GM12865 (cell line): ENCODE results near the gene SNX10.
A peak's percentile ranks its signal among the peaks of the same experiment; 100 is the strongest.

Experiments
- DNase-seq: peaks from one replicate; pipeline ENCODE4 v3.0.0; 2010; ENCODE audit warnings: low read depth
- H3K4me3 ChIP-seq: 2 replicates; pipeline ENCODE4 v1.5.1; 2011; ENCODE audit warnings: mild to moderate bottlenecking, low read depth, low read length, control low read depth
- TF ChIP-seq, protein P1 (sequence below): IDR thresholded peaks from 2 replicates; pipeline ENCODE4 v1.5.1; 2011; ENCODE audit warnings: low read length, control low read depth, low read depth, inconsistent platforms; ENCODE audit not compliant: insufficient read depth; ENCODE audit errors: missing control alignments

SNX10 gene

DNA sequence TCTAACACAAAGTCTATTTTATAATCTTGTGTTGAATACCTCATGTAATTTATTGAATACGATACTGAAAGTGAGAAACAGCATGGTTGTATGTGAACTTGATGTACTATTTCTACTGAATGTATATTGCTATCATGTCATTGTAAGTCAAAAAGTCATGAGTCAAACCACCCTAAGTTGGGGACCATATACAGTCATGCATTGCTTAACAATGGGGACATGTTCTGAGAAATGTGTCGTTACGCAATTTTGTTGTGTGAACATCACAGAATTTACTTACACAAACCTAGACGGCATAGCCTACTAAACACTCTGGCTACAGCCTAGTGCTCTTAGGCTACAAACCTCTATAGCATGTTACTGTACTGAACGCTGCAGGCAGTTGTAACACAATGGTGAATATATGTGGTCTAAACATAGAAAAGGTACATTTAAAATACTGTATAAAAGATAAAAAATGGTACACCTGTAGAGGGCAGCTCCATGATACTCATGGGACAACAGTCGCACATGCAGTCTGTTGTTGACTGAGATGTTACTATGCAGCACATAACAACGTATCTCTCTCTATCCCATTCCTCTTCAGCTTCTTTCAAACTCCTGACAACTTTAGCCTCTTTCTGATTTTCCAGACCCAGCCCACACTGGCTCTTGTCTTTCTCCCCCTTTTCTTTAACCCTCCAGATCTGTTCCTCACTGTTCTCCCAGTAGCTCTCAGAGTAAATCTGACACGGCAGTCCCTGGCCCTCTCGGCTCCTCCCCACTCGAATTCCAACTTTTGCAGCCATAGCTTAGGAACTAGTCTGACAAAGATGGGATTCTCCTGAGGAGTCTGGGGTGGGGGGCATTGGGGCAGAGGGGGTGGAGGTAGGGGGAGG lies 90.1 kb downstream of the SNX10 start:
- no peak overlapping the region for H3K4me3 ChIP-seq
- no peak for DNase-seq
- TF ChIP-seq, protein P1, sequence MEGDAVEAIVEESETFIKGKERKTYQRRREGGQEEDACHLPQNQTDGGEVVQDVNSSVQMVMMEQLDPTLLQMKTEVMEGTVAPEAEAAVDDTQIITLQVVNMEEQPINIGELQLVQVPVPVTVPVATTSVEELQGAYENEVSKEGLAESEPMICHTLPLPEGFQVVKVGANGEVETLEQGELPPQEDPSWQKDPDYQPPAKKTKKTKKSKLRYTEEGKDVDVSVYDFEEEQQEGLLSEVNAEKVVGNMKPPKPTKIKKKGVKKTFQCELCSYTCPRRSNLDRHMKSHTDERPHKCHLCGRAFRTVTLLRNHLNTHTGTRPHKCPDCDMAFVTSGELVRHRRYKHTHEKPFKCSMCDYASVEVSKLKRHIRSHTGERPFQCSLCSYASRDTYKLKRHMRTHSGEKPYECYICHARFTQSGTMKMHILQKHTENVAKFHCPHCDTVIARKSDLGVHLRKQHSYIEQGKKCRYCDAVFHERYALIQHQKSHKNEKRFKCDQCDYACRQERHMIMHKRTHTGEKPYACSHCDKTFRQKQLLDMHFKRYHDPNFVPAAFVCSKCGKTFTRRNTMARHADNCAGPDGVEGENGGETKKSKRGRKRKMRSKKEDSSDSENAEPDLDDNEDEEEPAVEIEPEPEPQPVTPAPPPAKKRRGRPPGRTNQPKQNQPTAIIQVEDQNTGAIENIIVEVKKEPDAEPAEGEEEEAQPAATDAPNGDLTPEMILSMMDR = no peak

DNA sequence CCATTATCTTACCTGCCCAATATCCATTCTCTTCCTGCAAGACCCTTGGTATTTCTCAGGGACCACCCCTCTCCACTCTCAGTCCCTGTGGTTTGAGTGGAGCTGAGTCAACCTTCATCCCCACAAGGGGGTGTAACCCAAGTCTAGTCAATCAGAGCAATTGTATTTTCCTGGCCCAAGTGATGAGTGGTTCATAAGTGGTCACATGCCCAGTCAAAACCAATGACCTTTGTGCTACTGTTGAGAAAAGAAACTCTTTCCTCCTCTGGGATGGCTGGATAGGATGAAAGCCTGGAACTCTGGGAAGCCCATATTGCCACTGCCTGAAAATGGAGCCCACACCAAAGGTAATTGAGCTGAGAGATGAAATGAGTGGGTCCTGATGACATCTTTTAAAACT lies 93.6 kb downstream of the SNX10 start:
- DNase-seq = no peak
- no peak overlapping the region for H3K4me3 ChIP-seq
- TF ChIP-seq, protein P1 = no peak

DNA sequence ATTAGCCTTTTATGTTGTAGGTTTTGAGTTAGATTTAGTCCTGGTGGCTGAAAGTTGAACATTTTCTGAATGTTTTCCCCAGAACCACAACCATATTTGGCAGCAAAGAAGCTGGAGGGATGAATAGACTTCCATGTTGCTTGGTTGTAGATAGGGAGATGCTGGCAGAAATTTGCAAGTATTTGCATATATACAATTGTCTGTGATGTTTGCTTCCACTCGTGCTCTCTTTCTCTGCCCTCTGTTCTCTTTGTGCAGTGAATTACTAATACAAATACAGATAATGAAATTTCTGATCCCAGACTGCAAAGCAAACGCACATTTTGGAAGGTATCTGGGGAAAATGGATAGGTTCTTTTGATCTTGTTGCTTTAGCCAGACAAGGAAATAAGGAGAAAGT lies 96.1 kb downstream of the SNX10 start:
- TF ChIP-seq, protein P1 = no peak
- no peak overlapping the region for H3K4me3 ChIP-seq
- DNase-seq = no peak

DNA sequence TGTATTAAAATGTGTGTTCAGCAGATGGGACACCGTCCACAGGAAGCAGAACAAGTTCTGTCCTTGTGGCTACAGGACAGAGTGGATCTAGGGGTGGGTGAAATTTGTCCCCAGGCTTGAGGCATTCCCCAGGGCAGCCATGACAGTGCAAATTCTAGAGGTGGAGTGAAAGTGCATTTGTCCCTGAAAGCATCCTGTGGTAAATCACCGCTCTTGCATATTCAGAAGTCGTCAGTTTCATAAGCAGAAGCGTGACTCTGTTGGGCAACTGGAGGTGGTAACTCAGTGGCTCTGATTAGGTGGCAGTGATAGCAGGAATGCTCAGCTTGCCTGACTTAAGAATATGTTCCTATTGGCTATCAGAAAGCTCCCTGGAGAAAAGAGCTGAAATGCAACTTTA lies 96.6 kb downstream of the SNX10 start:
- TF ChIP-seq, protein P1 = no peak
- H3K4me3 ChIP-seq = no peak overlapping the region
- DNase-seq = peak; percentile 62

DNA sequence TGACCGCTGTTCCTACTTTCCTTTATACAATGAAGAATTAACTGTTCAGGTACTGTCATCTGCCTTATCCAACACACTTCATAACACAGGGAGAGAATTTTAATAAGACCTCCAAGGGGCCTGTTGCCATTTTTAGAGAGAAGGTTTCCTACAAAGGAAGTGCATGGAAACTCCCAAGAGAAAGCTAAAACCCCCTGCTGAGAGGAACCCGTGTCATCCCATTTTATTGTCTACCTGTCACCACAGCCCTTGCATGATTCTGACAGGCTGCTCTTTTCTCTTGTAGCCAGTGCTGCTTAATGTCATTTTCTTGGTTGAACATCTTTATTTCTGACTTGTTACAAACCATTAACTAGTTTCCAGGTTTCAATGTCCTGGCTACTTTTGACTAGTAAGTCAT lies 98.4 kb downstream of the SNX10 start:
- H3K4me3 ChIP-seq = no peak overlapping the region
- TF ChIP-seq, protein P1 = no peak
- DNase-seq = no peak

DNA sequence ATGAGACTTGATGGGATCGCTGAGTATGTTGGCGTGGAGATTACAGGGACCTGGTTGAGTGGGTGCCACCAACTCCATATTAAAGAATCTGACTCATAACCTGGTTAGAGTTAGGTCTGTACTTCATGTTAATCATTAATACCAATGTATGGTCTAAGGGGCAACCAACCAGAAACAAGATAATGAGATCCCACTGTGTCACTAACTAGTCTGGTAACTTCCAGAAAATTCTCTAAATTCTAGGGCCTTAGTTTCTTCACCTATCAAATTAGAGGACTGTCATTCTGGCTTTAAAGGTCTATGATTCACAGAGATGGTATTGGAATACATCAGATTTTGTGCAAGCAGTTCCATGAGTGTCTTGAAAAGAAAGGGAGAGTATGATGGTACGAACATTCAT lies 102.2 kb downstream of the SNX10 start:
- DNase-seq = no peak
- no peak overlapping the region for H3K4me3 ChIP-seq
- TF ChIP-seq, protein P1 = no peak

DNA sequence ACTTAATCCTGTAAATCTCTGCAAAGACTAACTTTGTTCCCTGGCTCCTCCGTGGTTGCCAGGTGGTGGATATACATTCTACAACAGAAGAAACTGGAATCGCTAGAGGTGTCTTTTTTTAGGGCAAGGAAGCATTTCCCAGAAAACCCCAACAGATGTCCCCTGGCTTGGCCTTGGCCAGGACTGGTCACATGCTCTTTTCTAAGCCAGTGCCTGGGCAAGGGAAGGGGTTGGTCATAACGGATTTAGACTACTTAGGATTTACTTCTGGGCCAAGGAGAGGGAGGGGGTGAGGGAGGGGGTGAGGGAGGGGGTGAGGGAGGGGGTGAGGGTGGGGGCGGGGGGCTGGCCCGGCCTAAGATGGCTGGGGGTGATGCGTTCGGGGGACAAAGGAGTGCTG lies 105.7 kb downstream of the SNX10 start:
- DNase-seq = no peak
- TF ChIP-seq, protein P1 = no peak
- no peak overlapping the region for H3K4me3 ChIP-seq
